NT2/D1 (cell line): ENCODE data around the gene EDIL3.
"Not testable (repeated sequence)": the region's sequence is repeated elsewhere in the genome, so short reads cannot be mapped to it uniquely, and the experiment has no call there.

ENCODE experiments used
- DNase-seq: peaks from one replicate; pipeline ENCODE4 v3.0.0-alpha.2; 2011; ENCODE audit warnings: low read depth, low spot score
- H3K27me3 ChIP-seq: 2 replicates; pipeline ENCODE4 v1.6.0; 2011; ENCODE audit warnings: mild to moderate bottlenecking; ENCODE audit not compliant: insufficient read length, insufficient read depth
- H3K36me3 ChIP-seq: 2 replicates; pipeline ENCODE4 v1.6.1; 2011; ENCODE audit warnings: mild to moderate bottlenecking, low read length, mixed read lengths; ENCODE audit not compliant: insufficient read depth, insufficient read length
- H3K4me1 ChIP-seq: 2 replicates; pipeline ENCODE4 v1.5.1; 2011; ENCODE audit not compliant: insufficient read depth, insufficient read length
- H3K4me3 ChIP-seq: 2 replicates; pipeline ENCODE4 v1.5.1; 2011; ENCODE audit warnings: low read depth; ENCODE audit not compliant: insufficient read length
- H3K9ac ChIP-seq: 2 replicates; pipeline ENCODE4 v1.6.0; 2011; ENCODE audit warnings: low read depth; ENCODE audit not compliant: insufficient read length
- H3K9me3 ChIP-seq: 2 replicates; pipeline ENCODE4 v1.5.1; 2011; ENCODE audit warnings: mild to moderate bottlenecking, low read length; ENCODE audit not compliant: insufficient read depth
- SUZ12 ChIP-seq: IDR thresholded peaks from 2 replicates; pipeline ENCODE4 v1.6.1; 2011; ENCODE audit not compliant: insufficient read length, insufficient read depth; ENCODE audit errors: extremely low read depth
- YY1 ChIP-seq: IDR thresholded peaks from 2 replicates; pipeline ENCODE4 v1.6.1; 2011; ENCODE audit not compliant: insufficient read length, insufficient read depth
- ZNF274 ChIP-seq: IDR thresholded peaks from 2 replicates; pipeline ENCODE4 v1.6.1; 2011; ENCODE audit warnings: mild to moderate bottlenecking, low read depth, low read length

Gene EDIL3

GRCh38 chr5:84032324-84032723 is 352.4 kb downstream of the EDIL3 start:
- no peaks in the 10 kb centered on the region for H3K36me3 ChIP-seq
- H3K27me3 ChIP-seq, result no peaks in the 10 kb centered on the region
- H3K4me1 ChIP-seq, result no peaks in the 10 kb centered on the region
- H3K9me3 ChIP-seq, result no peaks in the 10 kb centered on the region
- no peak overlapping the region for H3K4me3 ChIP-seq
- TF ChIP-seq SUZ12 (no peak), YY1 (no peak), ZNF274 (no peak)
- no peak for DNase-seq
- no peak overlapping the region for H3K9ac ChIP-seq

GRCh38 chr5:84028093-84028492 is 356.6 kb downstream of the EDIL3 start:
- Histone ChIP-seq H3K27me3 (no peaks in the 10 kb centered on the region), H3K4me1 (no peaks in the 10 kb centered on the region), H3K9ac (no peak overlapping the region), H3K4me3 (no peak overlapping the region), H3K9me3 (no peaks in the 10 kb centered on the region), H3K36me3 (no peaks in the 10 kb centered on the region)
- no peak for DNase-seq
- TF ChIP-seq SUZ12 (no peak), YY1 (no peak), ZNF274 (no peak)

GRCh38 chr5:84018521-84018920 is 366.2 kb downstream of the EDIL3 start:
- H3K9me3 ChIP-seq, H3K27me3 ChIP-seq, H3K4me1 ChIP-seq, H3K4me3 ChIP-seq, H3K9ac ChIP-seq, H3K36me3 ChIP-seq, DNase-seq: not testable (repeated sequence)

- no peak overlapping the region for H3K9ac ChIP-seq
- H3K27me3 ChIP-seq, result no peaks in the 10 kb centered on the region
- no peak overlapping the region for H3K4me3 ChIP-seq
- no peaks in the 10 kb centered on the region for H3K9me3 ChIP-seq
- H3K36me3 ChIP-seq, result no peaks in the 10 kb centered on the region
- no peak for DNase-seq
- H3K4me1 ChIP-seq, result no peaks in the 10 kb centered on the region
- TF ChIP-seq SUZ12, result no peak
- TF ChIP-seq YY1, result no peak
- no peak for TF ChIP-seq ZNF274
Observed at GRCh38 chr5:84017523-84018172, 367.0 kb downstream of the EDIL3 start.

- no peaks in the 10 kb centered on the region for H3K4me1 ChIP-seq
- H3K27me3 ChIP-seq, result no peaks in the 10 kb centered on the region
- no peak overlapping the region for H3K4me3 ChIP-seq
- no peak overlapping the region for H3K9ac ChIP-seq
- no peaks in the 10 kb centered on the region for H3K36me3 ChIP-seq
- no peaks in the 10 kb centered on the region for H3K9me3 ChIP-seq
- DNase-seq, result no peak
- TF ChIP-seq ZNF274 (no peak), YY1 (no peak), SUZ12 (no peak)
Observed at GRCh38 chr5:84016085-84016484, 368.6 kb downstream of the EDIL3 start.

- no peak for DNase-seq
- TF ChIP-seq YY1 (no peak), SUZ12 (no peak), ZNF274 (no peak)
Observed at GRCh38 chr5:84014966-84015365, 369.7 kb downstream of the EDIL3 start.

GRCh38 chr5:83993803-83994202 is 390.9 kb downstream of the EDIL3 start:
- Histone ChIP-seq H3K36me3 (no peaks in the 10 kb centered on the region), H3K27me3 (no peaks in the 10 kb centered on the region), H3K9ac (no peak overlapping the region), H3K4me1 (no peaks in the 10 kb centered on the region), H3K9me3 (no peaks in the 10 kb centered on the region), H3K4me3 (no peak overlapping the region)
- TF ChIP-seq YY1, result no peak
- TF ChIP-seq SUZ12, result no peak
- no peak for TF ChIP-seq ZNF274
- no peak for DNase-seq

More at GRCh38 chr5:84014966-84015365, 369.7 kb downstream of the EDIL3 start:
- Histone ChIP-seq H3K27me3 (no peaks in the 10 kb centered on the region), H3K9ac (no peak overlapping the region), H3K4me3 (no peak overlapping the region), H3K9me3 (no peaks in the 10 kb centered on the region), H3K4me1 (no peaks in the 10 kb centered on the region), H3K36me3 (no peaks in the 10 kb centered on the region)

- no peaks in the 10 kb centered on the region for H3K9me3 ChIP-seq
Observed at GRCh38 chr5:83991566-83992224, 393.0 kb downstream of the EDIL3 start.

More at GRCh38 chr5:83991566-83992224, 393.0 kb downstream of the EDIL3 start:
- no peak overlapping the region for H3K4me3 ChIP-seq
- DNase-seq, result no peak
- H3K4me1 ChIP-seq, result no peaks in the 10 kb centered on the region
- H3K27me3 ChIP-seq, result no peaks in the 10 kb centered on the region
- no peak overlapping the region for H3K9ac ChIP-seq
- no peaks in the 10 kb centered on the region for H3K36me3 ChIP-seq
- TF ChIP-seq SUZ12 (no peak), YY1 (no peak), ZNF274 (no peak)
